ENCODE measurements around the gene NALCN.
"Not testable (repeated sequence)": the region's sequence is repeated elsewhere in the genome, so short reads cannot be mapped to it uniquely, and the experiment has no call there.

GRCh38 chr13:101313479-101313878, 102.8 kb downstream of the NALCN start:
- not testable (repeated sequence) for TF ChIP-seq CTCF, POLR2A (IDR thresholded peaks at IDR 0.05)

Data from adrenal gland (tissue), 5 donors.